Measurements from ENCODE around the gene IVD.

Gene IVD

DNA sequence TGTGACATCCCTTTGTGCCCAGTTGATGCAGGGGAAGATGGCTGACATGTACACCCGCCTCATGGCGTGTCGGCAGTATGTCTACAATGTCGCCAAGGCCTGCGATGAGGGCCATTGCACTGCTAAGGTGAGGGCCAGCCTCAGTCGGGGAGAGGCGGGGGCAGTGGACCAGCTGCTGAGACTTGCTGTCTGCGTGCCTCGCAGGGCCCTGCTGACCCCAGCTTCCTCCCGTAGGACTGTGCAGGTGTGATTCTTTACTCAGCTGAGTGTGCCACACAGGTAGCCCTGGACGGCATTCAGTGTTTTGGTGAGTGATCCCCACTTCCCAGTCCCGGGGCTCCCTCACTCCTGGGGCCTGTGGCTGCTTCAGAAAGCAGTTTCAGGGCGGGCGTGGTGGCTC is 10.5 kb downstream of the IVD start:
- DNase-seq, result no peak

DNA sequence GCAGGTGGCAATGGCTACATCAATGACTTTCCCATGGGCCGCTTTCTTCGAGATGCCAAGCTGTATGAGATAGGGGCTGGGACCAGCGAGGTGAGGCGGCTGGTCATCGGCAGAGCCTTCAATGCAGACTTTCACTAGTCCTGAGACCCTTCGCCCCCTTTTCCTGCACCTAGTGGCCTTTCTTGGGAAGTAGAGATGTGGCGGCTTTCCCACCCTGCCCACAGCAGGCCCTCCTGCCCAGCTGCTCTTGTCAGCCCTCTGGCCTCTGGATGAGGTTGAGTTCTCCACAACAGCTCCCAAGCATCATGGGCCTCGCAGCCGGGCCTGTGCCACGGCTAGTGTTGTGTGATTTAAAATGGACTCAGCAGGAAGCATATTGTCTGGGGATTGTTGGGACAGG is 12.5 kb downstream of the IVD start:
- DNase-seq, result no peak

DNA sequence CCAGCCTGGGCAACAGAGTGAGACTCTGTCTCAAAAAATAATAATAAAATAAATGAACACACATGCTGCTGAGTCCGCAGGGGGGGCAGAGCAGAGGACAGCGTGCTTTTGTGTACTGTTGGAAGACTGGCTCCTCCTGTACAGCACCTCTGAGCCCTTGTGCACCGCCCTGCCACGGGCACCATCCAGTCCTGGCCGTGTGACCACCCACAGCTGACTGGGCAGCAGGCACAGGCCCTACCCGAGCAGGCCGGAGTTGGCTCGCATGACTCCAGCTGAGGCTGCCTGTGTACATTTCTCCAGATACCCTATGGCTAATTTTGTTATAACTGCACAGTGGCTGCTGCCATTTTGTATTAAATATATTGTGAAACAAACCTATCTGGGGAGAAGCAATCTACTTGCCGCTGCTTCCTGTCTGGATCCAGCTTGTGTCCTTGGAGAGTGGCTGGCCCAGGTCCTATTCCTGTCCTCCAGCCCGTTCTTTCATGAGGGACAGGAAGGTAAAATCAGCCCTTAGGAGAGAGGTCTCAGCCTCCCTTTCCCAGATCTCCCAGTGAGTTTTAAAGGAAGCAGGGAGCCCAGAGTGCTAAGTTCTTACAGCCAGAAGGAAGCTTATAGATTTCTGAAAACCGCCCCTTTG is 14.6 kb downstream of the IVD start:
- no peak for DNase-seq

DNA sequence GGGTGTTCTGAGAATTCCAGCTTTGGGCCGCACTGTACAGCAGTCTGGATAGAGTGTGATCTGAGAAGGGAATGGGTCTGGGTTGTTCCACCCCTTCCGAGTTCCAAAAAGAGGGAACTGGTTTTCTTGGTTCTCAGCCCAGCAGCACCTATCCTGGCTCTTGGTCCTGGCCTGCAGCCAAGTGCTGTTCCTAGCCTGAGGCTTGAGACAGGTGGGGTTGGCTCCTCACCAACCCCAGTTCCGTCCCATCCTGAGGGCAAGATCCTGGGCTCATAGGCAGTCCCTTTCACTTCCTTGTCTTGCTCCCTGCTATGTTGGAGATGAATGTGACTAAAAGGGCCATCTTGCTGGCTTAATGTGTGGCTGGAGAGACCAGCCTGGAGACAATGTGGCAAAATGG is 15.2 kb downstream of the IVD start:
- peak; percentile 2 to 17 (median 7) for DNase-seq

DNA sequence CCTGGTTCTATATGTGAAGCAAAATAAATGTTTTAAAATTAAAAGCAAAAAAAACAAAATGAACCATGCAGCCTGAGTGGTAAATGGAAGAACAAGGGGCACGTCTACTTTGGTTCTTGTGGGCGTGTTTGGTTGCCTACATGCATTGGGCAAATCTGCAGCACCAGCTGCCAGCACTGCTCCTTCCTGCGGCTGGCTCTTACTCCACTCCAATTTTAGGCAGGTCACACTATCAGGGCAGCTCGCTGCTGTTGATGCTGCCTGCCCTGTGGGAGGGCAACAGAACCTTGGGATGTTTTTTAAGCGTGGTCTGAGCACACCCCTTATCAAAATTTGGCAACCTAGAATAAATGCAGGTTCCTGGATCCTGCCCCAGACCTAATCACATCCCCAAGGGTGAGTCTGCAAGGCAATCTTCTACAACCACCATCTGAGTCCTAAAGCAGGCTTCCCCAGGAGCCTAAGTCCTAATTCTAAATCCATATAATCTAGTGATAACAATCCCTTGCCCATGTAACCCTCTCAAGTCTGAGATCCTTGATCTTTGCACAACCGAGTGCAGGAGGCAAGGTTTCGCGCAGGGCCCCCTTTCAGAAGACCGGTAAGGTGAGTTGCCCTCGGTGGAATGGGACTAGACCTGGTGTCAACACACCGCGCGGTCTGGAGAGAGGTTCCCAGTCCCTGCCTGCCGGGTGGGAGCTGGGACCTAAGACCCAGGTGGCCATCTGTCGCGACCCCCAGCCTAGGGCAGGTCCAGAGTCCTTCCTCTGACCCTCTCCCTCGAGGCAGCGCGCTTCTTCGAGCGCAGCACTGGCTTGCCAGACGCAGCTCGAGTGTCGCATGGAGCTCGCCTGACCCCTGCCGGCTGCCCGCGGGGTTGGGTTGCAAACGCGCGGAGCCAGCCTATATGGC is 15.9 kb downstream of the IVD start:
- peak; percentile 33 to 52 (median 41) for DNase-seq

DNA sequence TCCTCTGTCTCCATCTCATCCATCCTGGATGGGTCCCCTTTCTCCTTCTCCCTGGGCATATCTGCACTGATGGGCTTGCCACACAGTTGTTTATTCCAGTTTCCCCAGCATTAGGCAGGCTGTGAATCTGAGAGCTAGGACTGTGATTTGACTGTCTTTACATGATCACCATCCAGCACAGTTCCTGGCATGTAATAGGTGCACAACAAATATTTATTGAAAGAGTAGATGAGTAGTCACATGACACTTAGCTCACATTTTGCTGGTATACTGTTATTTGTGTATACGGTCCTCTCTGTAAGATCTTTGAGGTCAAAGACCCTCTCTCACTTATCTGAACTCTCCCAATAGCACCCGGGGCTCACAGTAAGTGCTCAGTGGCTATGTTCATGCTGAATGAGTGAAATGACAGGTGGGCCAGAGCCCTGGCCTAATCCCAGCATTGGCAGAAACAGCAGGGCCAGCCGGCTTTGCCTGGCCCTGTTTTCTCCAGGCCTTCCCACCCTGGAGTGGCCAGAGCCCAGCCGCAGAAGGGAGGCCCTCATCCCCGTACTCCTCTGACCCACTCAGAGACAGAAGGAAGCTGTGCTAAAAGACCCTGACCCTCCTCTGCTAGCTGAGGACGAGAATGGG is 19.0 kb downstream of the IVD start:
- no peak for DNase-seq

DNA sequence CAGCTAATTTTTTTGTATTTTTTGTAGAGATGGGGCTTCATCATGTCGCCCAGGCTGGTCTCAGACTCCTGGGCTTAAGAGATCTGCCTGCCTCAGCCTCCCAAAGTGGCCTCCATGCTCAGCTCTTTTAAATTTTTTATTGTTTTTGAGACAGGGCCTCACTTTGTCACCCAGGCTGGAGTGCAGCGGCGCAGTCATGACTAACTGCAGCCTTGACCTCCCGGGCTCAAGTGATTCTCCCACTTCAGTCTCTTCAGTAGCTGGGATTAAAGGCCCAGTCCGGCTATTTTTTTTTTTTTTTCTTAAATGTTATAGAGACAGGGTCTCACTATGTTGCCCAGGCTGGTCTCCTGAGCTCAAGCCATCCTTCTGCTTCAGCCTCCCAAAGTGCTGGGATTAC is 20.1 kb downstream of the IVD start:
- DNase-seq, result no peak

DNA sequence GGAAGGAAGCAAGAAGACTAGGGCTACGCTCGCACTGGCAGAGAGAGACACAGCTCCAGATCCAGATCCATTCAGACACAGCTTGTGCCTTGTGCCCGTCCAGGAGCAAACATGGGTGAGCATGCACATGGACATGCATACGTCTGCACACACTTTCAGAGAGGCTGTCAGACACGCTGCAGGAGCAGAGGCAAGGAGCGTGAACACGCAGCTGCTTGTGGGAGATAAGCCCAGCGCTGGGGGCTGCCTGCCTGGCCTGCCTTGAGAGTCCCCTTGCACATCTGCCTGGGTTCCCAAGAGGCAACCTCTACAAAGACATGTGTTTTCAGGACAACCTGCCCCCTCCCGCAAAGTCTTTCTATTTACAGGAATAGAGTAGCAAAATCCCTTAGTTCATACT is 21.6 kb downstream of the IVD start:
- no peak for DNase-seq

DNA sequence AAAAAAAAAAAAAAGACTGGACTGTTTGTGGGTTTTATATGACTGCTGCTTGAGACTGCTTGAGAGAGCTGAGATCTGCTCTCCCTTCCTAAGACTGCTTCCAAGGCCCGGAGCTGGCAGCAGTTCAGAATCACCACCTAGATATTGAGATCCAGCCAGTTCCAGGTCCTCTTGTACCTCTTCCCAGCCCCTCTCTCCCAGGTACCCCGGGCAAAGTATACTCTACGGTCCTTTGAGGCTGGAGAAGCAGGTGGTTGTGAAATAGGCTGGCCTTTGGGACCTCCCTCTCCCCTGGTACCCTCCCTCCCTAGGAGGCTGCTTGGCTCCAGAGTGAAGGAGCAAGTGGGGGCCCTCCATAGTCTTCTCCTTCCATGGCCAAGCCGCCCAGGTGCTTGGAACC is 22.6 kb downstream of the IVD start:
- no peak for DNase-seq

DNA sequence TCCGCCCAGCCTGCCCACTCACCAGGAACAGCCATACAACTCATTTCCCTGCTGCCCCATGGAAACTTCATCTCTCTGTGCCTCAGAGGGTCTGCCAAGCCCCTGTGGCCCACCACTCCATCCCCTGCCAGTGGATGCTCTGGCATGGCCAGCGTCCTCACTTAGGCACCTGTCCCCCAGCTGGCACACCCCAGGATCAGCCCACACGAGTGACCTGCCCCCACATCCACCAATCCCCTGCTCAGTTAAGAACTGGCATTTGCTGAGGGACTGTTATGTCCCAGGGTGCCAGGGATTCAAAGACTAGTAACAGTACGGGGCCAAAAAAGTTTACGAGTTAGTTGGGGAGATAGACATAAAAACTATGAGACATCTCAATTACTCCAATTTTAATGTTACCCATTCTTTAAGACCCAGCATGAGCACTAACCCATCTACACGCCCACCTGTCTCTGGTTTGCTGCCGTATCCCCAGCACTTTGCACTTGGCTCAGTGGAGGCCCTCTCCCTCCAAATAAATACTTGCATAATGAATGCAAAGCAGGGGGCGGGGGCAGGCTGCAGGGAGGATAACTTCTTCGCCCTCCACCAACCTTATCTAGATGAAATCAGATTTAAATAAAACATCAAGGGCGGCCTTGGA is 23.6 kb downstream of the IVD start:
- no peak for DNase-seq

DNA sequence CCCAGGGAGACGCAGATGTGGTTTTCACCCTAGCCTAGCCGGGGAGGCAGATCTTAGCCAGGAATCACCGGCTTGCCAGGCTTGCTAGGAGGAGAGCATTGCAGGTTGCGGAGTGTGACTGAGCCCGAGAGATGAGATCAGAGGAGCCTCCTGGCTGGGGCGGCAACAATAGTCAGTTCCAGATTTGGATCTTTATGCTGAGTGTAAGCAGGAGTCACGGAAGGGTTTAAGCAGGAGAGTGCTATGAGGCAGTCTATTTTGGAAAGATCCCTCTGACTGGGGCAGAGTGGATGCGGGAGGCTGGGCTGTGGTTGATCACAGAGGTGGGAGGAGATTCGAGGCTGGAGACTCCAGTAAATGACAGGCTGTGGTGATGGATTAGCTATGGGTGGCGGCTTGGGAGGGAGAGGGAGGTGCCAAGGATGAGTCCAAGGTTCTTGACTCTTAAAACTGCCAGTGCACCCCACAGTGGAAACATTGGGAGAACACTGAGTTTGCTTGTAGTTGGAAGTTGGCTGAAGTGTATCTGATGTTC is 24.7 kb downstream of the IVD start:
- peak in 2 of 3 experiments; percentile 1 to 4 for DNase-seq

DNA sequence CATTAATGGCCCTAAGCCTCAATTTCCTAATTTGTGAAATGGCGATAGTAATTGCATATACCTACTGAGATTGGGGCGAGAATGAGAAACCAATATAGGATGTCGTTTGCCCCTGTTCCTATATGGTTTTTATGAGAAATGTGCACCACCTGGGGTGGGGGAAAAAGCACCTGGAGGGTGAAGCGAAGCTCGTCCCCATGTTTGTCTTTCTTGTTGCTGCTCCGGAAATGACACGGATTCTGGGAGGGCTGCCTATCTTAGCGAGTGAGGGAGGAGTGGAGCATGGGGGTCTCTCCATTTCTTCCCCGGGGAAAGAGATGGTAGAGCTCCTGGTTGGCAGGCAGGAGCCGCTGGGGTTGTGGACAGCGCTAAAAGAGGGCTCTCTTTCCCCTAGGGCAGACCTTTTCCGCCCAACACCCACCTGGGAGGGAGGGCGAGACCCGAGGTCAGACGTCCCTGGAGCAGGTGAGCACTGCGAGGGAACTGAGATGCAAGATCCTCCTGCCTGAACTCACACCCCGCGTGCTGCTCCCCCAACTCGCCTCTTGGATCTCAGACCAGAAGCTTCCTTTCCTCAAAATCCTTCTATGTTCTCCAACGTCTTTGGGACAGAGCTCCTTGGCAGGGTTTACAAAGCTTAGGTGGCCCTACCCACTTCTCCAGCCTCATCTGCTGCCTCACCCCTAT is 29.6 kb downstream of the IVD start:
- DNase-seq, result no peak

DNA sequence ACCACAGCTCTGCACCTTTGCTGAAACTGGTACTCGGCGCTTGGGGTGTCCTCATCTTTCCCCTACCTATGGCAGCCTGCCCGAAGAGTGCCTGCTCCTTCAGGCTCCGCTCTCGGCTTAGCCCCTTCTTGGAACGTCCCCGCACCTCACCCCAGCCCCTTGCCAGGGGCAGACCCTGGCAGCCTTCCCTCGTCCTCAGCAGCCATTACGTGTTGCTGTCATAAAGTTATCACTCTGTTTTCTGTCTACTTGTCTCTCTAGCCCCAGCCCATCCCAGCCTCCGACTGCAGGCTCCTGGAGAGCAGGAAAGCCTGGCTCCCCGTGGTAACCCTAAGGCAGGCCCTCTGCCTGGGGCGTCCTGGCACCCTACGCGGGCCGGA is 30.1 kb downstream of the IVD start:
- peak in 1 of 3 experiments; percentile 39 for DNase-seq

DNA sequence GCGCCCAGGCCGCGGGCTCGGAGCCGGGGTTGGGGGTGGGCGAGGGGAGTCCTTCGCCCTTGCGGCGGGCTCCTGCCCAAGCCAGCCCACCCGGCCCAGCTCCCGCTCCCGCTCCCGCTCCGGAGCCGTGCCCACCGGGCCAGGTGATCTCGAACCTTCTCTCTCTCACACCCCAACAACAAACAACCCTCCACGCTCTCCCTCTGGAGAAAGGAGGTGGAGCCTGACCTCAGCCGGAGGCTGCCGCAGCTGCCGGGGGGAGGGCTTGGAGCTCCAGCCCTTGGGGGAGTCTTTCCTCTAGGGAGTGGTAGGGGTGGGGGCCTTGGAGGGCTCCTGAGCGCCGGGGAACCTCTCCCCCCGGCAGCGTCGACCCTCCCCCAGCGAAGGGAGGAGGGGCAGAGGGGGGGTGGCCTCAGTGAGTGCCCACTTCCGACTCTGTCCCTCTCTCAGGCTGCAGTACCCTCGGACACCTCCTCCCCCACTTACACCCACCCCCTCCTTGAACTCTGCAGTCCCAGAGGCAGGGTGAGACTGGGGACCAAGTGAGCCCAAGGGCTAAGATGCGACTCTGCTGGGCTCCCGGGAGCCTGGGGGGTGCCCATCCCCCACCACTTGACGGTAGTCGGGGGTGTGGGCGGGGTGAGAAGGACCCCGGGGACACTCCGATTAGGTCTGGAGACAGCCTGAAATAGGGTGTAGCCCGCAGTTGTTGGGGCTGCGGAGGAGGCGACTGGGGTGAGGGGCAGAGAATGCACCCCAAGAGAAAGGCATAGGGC is 30.7 kb downstream of the IVD start:
- peak in 2 of 3 experiments; percentile 43 to 53 for DNase-seq

DNA sequence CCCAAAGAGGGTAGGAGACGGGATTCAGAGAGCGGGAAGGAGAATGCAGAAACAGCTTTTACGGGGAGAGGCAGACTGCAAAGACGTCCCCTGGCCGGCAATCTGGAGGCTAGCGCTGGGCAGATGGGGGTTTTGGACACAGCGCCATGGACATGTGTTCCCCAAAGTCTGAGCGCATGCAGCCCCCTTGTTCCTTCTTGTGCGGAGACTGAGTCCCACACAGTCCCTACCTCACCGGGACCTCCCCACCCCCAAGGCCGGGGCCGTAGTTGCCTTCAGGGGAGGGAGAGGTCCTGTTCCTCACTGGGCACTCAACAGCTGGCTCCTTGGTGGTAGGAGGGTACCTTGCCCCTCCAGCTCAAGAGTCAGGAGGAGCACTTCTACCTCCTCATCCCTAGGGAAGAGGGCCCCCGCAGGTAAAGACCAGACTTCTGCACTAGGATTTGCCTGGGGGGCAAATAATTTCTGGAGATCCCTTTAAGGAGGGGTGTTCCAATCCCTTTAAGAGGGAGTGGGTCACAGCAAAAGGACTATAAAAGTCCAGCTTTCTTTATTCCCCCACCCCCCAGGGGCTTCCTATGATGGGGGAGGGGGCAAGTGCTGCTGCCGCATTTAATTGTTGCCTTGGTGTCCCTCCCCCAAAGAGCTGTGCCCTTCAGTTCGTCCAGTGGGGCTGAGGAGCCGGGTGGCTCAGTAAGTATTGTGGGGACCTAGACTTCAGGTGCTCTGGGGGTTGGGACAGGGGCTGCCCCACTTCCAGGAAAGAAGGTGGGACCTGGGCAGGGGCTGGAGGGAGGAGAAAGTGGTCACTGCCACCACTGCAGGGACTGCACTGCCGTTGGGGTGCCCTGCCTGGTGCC is 31.5 kb downstream of the IVD start:
- DNase-seq, result no peak

DNA sequence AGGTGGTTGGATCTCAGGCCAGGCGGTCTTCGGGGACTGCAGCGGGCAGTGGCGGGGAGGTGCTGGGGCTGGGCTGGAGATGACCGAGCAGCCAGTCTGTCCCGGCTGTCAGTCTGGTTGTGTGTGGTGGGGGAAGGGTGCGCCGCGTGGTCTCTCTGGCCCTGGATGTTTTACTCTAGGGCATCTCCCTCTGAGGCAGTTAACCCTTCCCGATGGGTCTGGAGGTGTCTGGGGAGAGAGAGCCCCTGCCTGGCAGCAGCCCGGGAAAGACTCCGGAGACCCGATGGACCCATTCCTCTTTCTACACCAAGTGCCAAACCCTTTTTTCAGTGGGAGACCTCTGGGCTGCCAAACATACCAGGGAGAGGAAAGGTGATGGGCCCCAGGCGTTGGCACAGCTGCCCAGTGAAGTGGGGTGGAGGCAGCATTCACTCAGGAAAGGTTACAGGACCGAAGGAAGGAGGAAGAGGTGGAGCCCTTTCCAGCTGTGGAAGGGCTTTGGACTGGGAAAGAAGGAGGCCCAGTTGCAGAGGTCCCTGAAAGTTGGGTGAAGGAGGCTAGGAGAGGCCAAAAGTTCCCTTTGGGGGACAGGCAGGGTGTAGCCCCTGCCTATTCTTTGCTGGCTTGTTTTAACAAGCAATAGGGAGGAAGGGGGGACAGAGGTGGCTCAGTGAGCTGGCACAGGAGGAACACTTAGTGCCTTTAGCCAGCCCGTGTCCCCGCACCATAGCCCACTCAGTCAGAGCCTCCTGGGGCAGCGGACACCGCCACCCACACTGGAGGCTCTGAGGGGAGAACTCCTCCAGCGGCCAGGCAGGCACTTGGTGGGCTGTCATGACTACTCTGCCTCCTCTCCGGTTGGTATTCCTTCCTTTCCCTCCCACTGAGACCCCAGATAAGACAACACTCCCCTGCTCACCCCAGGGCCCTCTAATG is 32.4 kb downstream of the IVD start:
- no peak for DNase-seq

DNA sequence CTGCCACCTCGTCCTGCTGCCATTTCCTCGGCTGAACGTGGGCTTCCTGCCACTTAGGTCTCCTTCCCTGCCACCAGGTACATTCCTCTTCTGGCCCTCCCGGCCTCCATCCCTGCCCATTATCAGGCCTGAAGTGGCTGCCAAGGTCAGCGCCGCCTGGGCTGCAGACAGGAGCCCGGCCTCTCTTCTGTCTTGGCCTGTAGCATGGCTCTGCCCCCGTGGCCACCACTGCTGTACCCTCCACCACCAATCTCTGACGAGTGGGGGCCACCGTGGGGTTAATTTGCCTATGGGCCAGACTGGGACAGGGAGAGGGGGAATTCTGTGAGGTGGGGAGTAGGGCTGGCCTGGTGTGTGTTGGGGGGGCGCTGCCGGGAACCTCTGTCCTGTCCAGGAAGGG is 33.1 kb downstream of the IVD start:
- no peak for DNase-seq

DNA sequence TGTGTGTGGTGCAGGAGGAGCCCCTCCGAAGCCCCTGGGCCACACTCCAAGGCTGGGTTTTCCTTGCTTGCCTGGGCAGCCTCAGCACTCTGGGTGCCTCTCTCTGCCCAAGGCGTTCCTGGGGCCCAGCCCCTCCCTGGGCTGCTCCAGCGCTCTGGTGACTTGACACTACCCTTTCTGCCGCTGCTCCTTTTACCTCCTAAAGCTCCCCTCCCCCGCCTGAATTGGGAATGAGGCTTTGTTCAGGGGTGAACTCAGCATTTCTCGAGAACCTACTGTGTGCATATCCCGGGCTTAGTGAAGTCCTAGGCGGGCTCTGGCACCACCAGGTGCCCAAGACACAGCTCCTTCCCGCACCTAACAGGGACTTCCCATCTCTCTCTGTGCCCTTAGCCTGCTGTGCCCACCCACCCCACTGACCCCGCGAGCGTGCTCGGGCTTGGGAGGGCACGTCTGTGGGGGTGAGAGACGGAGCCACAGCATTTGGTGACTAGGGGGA is 33.9 kb downstream of the IVD start:
- peak; percentile 12 to 55 (median 54) for DNase-seq
